Measurements from ENCODE around the gene CDV3. TPM values are rescaled to one million over a fixed set of nuclear protein-coding genes. Genes with fewer than 3 reads are reported as not detected.
A peak's percentile ranks its signal among the peaks of the same experiment; 100 is the strongest.

The CDV3 gene
- total and polyA plus RNA-seq, 2 donors (not counting 1 experiment from before 2014, with no cell fraction given): 39.8 to 188 TPM

DNA sequence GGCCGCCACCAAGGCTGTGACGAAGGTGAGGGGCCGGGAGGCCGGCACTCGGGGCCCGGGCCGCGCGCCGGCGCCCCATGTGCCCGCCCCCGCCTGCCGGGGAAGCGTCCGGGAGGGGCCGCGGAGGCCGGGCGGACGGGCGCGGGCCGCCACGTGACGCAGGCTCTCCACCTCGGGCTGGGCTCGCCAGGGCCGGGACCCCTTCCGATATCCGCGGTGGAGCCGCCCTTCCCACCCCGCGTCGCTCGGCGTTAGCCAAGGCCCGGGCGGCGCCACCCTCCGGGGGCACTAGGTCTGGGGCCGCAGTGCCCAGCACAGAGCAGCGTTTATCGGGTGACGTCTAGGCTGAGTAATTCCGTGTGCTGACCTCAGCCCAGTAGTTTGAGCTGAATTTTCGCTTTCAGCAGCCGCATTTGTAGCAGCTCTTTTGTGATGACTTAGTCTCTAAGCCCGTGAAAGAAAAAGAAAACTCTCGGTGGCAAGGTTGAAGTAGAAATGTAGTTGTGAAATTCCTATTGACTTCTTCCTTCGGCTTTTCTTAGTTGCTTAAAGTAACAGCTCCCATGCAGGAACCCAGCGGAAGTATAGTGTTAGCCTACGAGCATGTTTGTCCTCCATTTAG lies 885 bp downstream of the CDV3 start:
- POLR2A ChIA-PET: interaction anchor here (0.6 to 2.8 kb wide), 9 partner anchors 63 to 851 kb away, joined by 3 to 18 read pairs (median 7); no protein-coding TSS in a partner anchor
- peaks cover 8 to 36% of the 10 kb centered on the region in 2 experiments for H3K36me3 ChIP-seq (replicated peaks in 1 of 2; ENCODE audit: control extremely low read depth in 1 of 2, control insufficient read depth in 1 of 2, extremely low read depth in 1 of 2, insufficient read depth in 2 of 2, low read length in 1 of 2)
- H3K27me3 ChIP-seq (replicated peaks in 1 of 4; ENCODE audit: control extremely low read depth in 1 of 4, control insufficient read depth in 3 of 4, insufficient read depth in 4 of 4, low read length in 3 of 4): no peaks in the 10 kb centered on the region
- CTCF ChIA-PET: interaction anchor here (0.6 to 9.4 kb wide), 10 partner anchors 20 to 232 kb away, joined by 3 to 81 read pairs (median 5); no protein-coding TSS in a partner anchor
- H3K27ac Mint-ChIP-seq: peak overlapping the region; percentile 93
- H3K4me3 ChIP-seq (ENCODE audit: control extremely low read depth in 1 of 5, extremely low read depth in 1 of 5, insufficient read depth in 1 of 5, low read depth in 2 of 5, low read length in 4 of 5): peak overlapping the region; percentile 64 to 96 (median 78)
- DNase-seq: peak; percentile 82
- ATAC-seq (ENCODE audit: low read depth): peak; percentile 16
- peak overlapping the region; percentile 94 for H3K4me3 Mint-ChIP-seq
- H3K27ac ChIP-seq (ENCODE audit: low read length in 2 of 2): peak overlapping the region; percentile 56 to 80
- under 1% methylated on average over 54 of the region's 54 CpGs for WGBS (ENCODE audit: insufficient coverage)
- peak overlapping the region; percentile 89 for H3K4me2 ChIP-seq (replicated peaks; ENCODE audit: low read depth, low read length, poor library complexity, severe bottlenecking)
- H3K79me2 ChIP-seq (ENCODE audit: control insufficient read depth, insufficient read depth, low read length): peaks cover 50% of the 10 kb centered on the region
- no peaks in the 10 kb centered on the region for H3K9me3 ChIP-seq (ENCODE audit: control extremely low read depth in 1 of 3, control insufficient read depth in 2 of 3, insufficient read depth in 1 of 3, low read length in 2 of 3)
- peak overlapping the region; percentile 58 for H2AFZ ChIP-seq (ENCODE audit: insufficient read depth, low read depth, low read length, poor library complexity, severe bottlenecking)
- H3K4me1 Mint-ChIP-seq: peaks cover 78% of the 10 kb centered on the region
- H3K9me3 Mint-ChIP-seq (ENCODE audit: insufficient read depth): no peaks in the 10 kb centered on the region
- peaks cover 40% of the 10 kb centered on the region for H4K20me1 ChIP-seq (ENCODE audit: control insufficient read depth, insufficient read depth, low read length, poor library complexity, severe bottlenecking)
- peak overlapping the region; percentile 78 for H3K9ac ChIP-seq (ENCODE audit: low read length)
- H3K27me3 Mint-ChIP-seq: no peaks in the 10 kb centered on the region
- peaks cover 53 to 63% of the 10 kb centered on the region in 2 donors for H3K4me1 ChIP-seq (ENCODE audit: control insufficient read depth in 2 of 2, insufficient read depth in 2 of 2, low read length in 2 of 2)
- intact Hi-C loops (cut with micrococcal nuclease): loop anchor here (5.0 to 10.0 kb wide), 3 partner anchors 48 to 670 kb away; no protein-coding TSS in a partner anchor
- TF ChIP-seq, protein P1, sequence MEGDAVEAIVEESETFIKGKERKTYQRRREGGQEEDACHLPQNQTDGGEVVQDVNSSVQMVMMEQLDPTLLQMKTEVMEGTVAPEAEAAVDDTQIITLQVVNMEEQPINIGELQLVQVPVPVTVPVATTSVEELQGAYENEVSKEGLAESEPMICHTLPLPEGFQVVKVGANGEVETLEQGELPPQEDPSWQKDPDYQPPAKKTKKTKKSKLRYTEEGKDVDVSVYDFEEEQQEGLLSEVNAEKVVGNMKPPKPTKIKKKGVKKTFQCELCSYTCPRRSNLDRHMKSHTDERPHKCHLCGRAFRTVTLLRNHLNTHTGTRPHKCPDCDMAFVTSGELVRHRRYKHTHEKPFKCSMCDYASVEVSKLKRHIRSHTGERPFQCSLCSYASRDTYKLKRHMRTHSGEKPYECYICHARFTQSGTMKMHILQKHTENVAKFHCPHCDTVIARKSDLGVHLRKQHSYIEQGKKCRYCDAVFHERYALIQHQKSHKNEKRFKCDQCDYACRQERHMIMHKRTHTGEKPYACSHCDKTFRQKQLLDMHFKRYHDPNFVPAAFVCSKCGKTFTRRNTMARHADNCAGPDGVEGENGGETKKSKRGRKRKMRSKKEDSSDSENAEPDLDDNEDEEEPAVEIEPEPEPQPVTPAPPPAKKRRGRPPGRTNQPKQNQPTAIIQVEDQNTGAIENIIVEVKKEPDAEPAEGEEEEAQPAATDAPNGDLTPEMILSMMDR (IDR thresholded peaks at IDR 0.05): peak; percentile 14
- TF ChIP-seq EZH2 (IDR thresholded peaks at IDR 0.05; ENCODE audit: borderline replicate concordance, insufficient read depth, low read depth, low read length, poor library complexity, severe bottlenecking): no peak

DNA sequence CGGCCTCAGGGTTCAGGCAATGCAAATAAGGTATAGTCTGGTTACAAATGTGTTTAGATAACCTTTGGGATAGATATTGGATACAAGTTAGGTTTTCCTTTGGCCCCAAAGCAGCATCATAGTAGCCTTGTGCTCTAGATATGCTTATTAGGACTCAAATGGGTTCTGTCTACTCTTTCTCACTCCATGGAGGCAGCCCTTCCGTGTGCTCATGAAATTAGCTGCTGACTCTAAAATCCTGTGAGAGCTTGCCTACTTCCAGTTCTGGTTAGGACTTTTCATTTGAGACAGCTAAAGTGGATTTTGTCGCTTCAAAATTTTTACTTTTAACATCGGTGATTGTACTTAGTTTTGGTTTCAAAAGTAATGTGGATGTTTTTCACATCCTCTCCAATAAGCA lies 1.6 kb downstream of the CDV3 start:
- H3K79me2 ChIP-seq (ENCODE audit: control insufficient read depth, insufficient read depth, low read length): peaks cover 55% of the 10 kb centered on the region
- no peak for ATAC-seq (ENCODE audit: low read depth)
- H3K27me3 ChIP-seq (replicated peaks in 1 of 4; ENCODE audit: control extremely low read depth in 1 of 4, control insufficient read depth in 3 of 4, insufficient read depth in 4 of 4, low read length in 3 of 4): no peaks in the 10 kb centered on the region
- TF ChIP-seq EZH2 (IDR thresholded peaks at IDR 0.05; ENCODE audit: borderline replicate concordance, insufficient read depth, low read depth, low read length, poor library complexity, severe bottlenecking): no peak
- TF ChIP-seq, protein P1 (IDR thresholded peaks at IDR 0.05): no peak
- H3K27ac Mint-ChIP-seq: peak overlapping the region; percentile 93
- H3K4me2 ChIP-seq (replicated peaks; ENCODE audit: low read depth, low read length, poor library complexity, severe bottlenecking): peak overlapping the region; percentile 89
- H3K27ac ChIP-seq (ENCODE audit: low read length in 2 of 2): peak overlapping the region; percentile 56 to 80
- peak overlapping the region; percentile 94 for H3K4me3 Mint-ChIP-seq
- H4K20me1 ChIP-seq (ENCODE audit: control insufficient read depth, insufficient read depth, low read length, poor library complexity, severe bottlenecking): peaks cover 45% of the 10 kb centered on the region
- H3K9ac ChIP-seq (ENCODE audit: low read length): peak overlapping the region; percentile 78
- H3K4me3 ChIP-seq (ENCODE audit: control extremely low read depth in 1 of 5, extremely low read depth in 1 of 5, insufficient read depth in 1 of 5, low read depth in 2 of 5, low read length in 4 of 5): peak overlapping the region; percentile 64 to 96 (median 78)
- peaks cover 47 to 56% of the 10 kb centered on the region in 2 donors for H3K4me1 ChIP-seq (ENCODE audit: control insufficient read depth in 2 of 2, insufficient read depth in 2 of 2, low read length in 2 of 2)
- POLR2A ChIA-PET: interaction anchor here (0.6 to 2.8 kb wide), 7 partner anchors 63 to 852 kb away, joined by 3 to 18 read pairs (median 7); no protein-coding TSS in a partner anchor
- H3K4me1 Mint-ChIP-seq: peaks cover 75% of the 10 kb centered on the region
- H3K36me3 ChIP-seq (replicated peaks in 1 of 2; ENCODE audit: control extremely low read depth in 1 of 2, control insufficient read depth in 1 of 2, extremely low read depth in 1 of 2, insufficient read depth in 2 of 2, low read length in 1 of 2): peaks cover 8 to 39% of the 10 kb centered on the region in 2 experiments
- intact Hi-C loops (cut with micrococcal nuclease): loop anchor here (10.0 kb wide), 1 partner anchor 670 kb away; no protein-coding TSS in a partner anchor
- 20% methylated on average over 2 of the region's 4 CpGs for WGBS (ENCODE audit: insufficient coverage)
- CTCF ChIA-PET: interaction anchor here (0.6 to 9.4 kb wide), 10 partner anchors 20 to 231 kb away, joined by 3 to 81 read pairs (median 5); no protein-coding TSS in a partner anchor
- H3K27me3 Mint-ChIP-seq: no peaks in the 10 kb centered on the region
- peak overlapping the region; percentile 58 for H2AFZ ChIP-seq (ENCODE audit: insufficient read depth, low read depth, low read length, poor library complexity, severe bottlenecking)
- DNase-seq: peak; percentile 29
- no peaks in the 10 kb centered on the region for H3K9me3 Mint-ChIP-seq (ENCODE audit: insufficient read depth)
- no peaks in the 10 kb centered on the region for H3K9me3 ChIP-seq (ENCODE audit: control extremely low read depth in 1 of 3, control insufficient read depth in 2 of 3, insufficient read depth in 1 of 3, low read length in 2 of 3)
